Mesenchymal stem cell (in vitro differentiated cells and primary cell): ENCODE results near the gene ZNRD2.
A peak's percentile ranks its signal among the peaks of the same experiment; 100 is the strongest.

Experiments
- DNase-seq: peaks from one replicate; pipeline ENCODE4 v3.0.0-alpha.2; 2013
- H2AFZ ChIP-seq: one replicate; pipeline ENCODE4 v1.6.1; 2013; ENCODE audit warnings: low read depth, mild to moderate bottlenecking, control low read depth, inconsistent platforms, low read length, moderate library complexity
- H2AK5ac ChIP-seq: 2 replicates; pipeline ENCODE4 v1.6.1; 2013; ENCODE audit warnings: low read length, moderate library complexity, mild to moderate bottlenecking, inconsistent platforms; ENCODE audit not compliant: severe bottlenecking
- H2BK120ac ChIP-seq: one replicate; pipeline ENCODE4 v1.6.1; 2013; ENCODE audit warnings: low read depth, mild to moderate bottlenecking, inconsistent platforms, low read length, moderate library complexity
- H2BK12ac ChIP-seq, 2 experiments: one replicate each; pipeline ENCODE4 v1.6.1; 2013; ENCODE audit warnings: inconsistent platforms in 2 of 2, low read length in 2 of 2, mild to moderate bottlenecking in 2 of 2, moderate library complexity in 2 of 2, control low read depth in 1 of 2
- H2BK15ac ChIP-seq: one replicate; pipeline ENCODE4 v1.6.1; 2013; ENCODE audit warnings: mild to moderate bottlenecking, low read depth, inconsistent platforms; ENCODE audit not compliant: poor library complexity, severe bottlenecking
- H2BK5ac ChIP-seq: 2 replicates; pipeline ENCODE4 v1.6.1; 2013; ENCODE audit warnings: low read depth, mild to moderate bottlenecking, low read length, control low read depth, inconsistent platforms; ENCODE audit not compliant: poor library complexity, severe bottlenecking
- H3K14ac ChIP-seq, 2 experiments: one replicate each; pipeline ENCODE4 v1.6.1; 2013; ENCODE audit warnings: inconsistent platforms in 2 of 2, low read length in 2 of 2, control low read depth in 1 of 2, mild to moderate bottlenecking in 1 of 2, moderate library complexity in 1 of 2
- H3K18ac ChIP-seq, 2 experiments: one replicate each; pipeline ENCODE4 v1.6.1; 2013; ENCODE audit warnings: inconsistent platforms in 2 of 2, low read length in 2 of 2, control low read depth in 1 of 2, low read depth in 1 of 2, mild to moderate bottlenecking in 1 of 2
- H3K23ac ChIP-seq, 2 experiments: one replicate each; pipeline ENCODE4 v1.6.1; 2013; ENCODE audit warnings: inconsistent platforms in 2 of 2, low read length in 2 of 2, mild to moderate bottlenecking in 2 of 2, moderate library complexity in 2 of 2, control low read depth in 1 of 2
- H3K27ac ChIP-seq: 2 replicates; pipeline ENCODE4 v1.5.1; 2013; ENCODE audit warnings: mild to moderate bottlenecking, moderate library complexity, low read length, control low read depth, inconsistent platforms; ENCODE audit not compliant: poor library complexity, severe bottlenecking
- H3K27me3 ChIP-seq, 2 experiments: 2 replicates each; pipeline versions ENCODE4 v1.6.1 to v1.7.0; 2013; ENCODE audit warnings: low read length in 2 of 2, mild to moderate bottlenecking in 2 of 2, moderate library complexity in 2 of 2, control low read depth in 1 of 2, inconsistent platforms in 1 of 2; ENCODE audit not compliant: control insufficient read depth in 1 of 2, insufficient read depth in 1 of 2
- H3K36me3 ChIP-seq, 2 experiments: 2 replicates each; pipeline versions ENCODE4 v1.6.1 to v1.7.0; 2013; ENCODE audit warnings: low read length in 2 of 2, control low read depth in 1 of 2, inconsistent platforms in 1 of 2, low read depth in 1 of 2, mild to moderate bottlenecking in 1 of 2; ENCODE audit not compliant: insufficient read depth in 2 of 2, control insufficient read depth in 1 of 2
- H3K4ac ChIP-seq, 2 experiments: one replicate each; pipeline ENCODE4 v1.6.1; 2013; ENCODE audit warnings: inconsistent platforms in 2 of 2, low read length in 2 of 2, mild to moderate bottlenecking in 2 of 2, moderate library complexity in 2 of 2, control low read depth in 1 of 2, low read depth in 1 of 2
- H3K4me1 ChIP-seq: 2 replicates; pipeline ENCODE4 v1.6.1; 2013; ENCODE audit warnings: low read depth, low read length, control low read depth; ENCODE audit not compliant: control insufficient read depth, insufficient read depth
- H3K4me2 ChIP-seq: 2 replicates; pipeline ENCODE4 v1.6.1; 2013; ENCODE audit warnings: low read length, mild to moderate bottlenecking, inconsistent platforms; ENCODE audit not compliant: poor library complexity, severe bottlenecking
- H3K4me3 ChIP-seq, 2 experiments: 2 replicates each; pipeline versions ENCODE4 v1.5.1 to v1.7.0; 2013; ENCODE audit warnings: low read length in 2 of 2, mild to moderate bottlenecking in 2 of 2, control low read depth in 1 of 2, low read depth in 1 of 2; ENCODE audit not compliant: insufficient read depth in 1 of 2
- H3K79me1 ChIP-seq: replicated peaks from 2 replicates; pipeline ENCODE4 v1.6.1; 2013; ENCODE audit warnings: mild to moderate bottlenecking, control low read depth, low read length, inconsistent platforms; ENCODE audit not compliant: poor library complexity, severe bottlenecking
- H3K9ac ChIP-seq: 2 replicates; pipeline ENCODE4 v1.7.0; 2013; ENCODE audit warnings: mild to moderate bottlenecking, low read length, moderate library complexity
- H3K9me3 ChIP-seq: 2 replicates; pipeline ENCODE4 v1.7.0; 2013; ENCODE audit warnings: mild to moderate bottlenecking, low read length; ENCODE audit not compliant: control insufficient read depth
- H4K8ac ChIP-seq: one replicate; pipeline ENCODE4 v1.6.1; 2013; ENCODE audit warnings: inconsistent platforms, mild to moderate bottlenecking, low read length, moderate library complexity
- H4K91ac ChIP-seq: one replicate; pipeline ENCODE4 v1.6.1; 2013; ENCODE audit warnings: mild to moderate bottlenecking, low read length, inconsistent platforms
- WGBS: methylation state at CpG from one replicate; pipeline ENCODE4 v1.1.7; 2013; ENCODE audit warnings: mixed read lengths; 5-methylcytosine and 5-hydroxymethylcytosine counted together

Gene ZNRD2

DNA sequence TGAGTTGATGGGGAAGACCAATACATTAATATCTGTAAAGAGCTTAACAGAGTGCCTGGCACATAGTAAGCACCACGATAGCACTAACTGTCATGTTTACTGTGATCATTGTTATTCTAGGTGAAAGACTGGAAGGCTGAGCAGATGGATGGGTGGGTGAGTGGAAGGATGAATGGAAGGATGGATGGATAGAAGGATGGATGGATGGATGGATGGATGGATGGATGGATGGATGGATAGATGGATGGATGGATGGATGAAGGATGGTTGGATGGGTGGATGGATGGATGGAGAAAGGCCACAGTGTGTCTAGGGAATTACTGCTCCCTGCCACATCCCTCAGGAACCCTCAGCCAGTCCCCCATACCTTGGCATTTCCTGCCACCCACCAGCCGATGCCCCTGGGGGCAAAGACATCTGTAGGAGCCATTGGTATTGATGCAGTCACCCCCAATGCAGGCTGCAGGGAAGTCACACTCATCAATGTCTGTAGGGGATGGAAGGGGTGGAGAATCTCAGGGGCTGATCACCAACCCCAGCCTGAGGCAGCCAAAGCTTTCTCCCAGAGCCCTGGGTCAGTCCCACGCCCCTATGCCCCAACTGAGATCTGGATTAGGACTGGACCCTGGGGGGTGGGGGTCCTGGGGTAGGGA is 27.4 kb upstream of the ZNRD2 start:
- H3K4me3 ChIP-seq: no peak overlapping the region
- H3K23ac ChIP-seq: no peak overlapping the region
- H2AK5ac ChIP-seq: no peak overlapping the region
- no peak overlapping the region for H2BK12ac ChIP-seq
- no peak overlapping the region for H3K4me2 ChIP-seq
- H2BK15ac ChIP-seq: no peak overlapping the region
- H3K79me1 ChIP-seq: peaks cover 3% of the 10 kb centered on the region
- no peak overlapping the region for H3K18ac ChIP-seq
- H3K27ac ChIP-seq: no peak overlapping the region
- over 99% methylated on average over 3 of the region's 3 CpGs for WGBS
- no peak overlapping the region for H3K9ac ChIP-seq
- H3K4me1 ChIP-seq: peaks cover 33% of the 10 kb centered on the region
- no peak overlapping the region for H4K91ac ChIP-seq
- no peak overlapping the region for H2BK5ac ChIP-seq
- H3K4ac ChIP-seq: no peak overlapping the region
- no peak overlapping the region for H3K14ac ChIP-seq
- H3K9me3 ChIP-seq: no peaks in the 10 kb centered on the region
- no peak overlapping the region for H2BK120ac ChIP-seq
- peaks cover 57 to 65% of the 10 kb centered on the region in 2 experiments for H3K36me3 ChIP-seq
- H4K8ac ChIP-seq: no peak overlapping the region
- no peak overlapping the region for H2AFZ ChIP-seq
- no peaks in the 10 kb centered on the region for H3K27me3 ChIP-seq
- no peak for DNase-seq

DNA sequence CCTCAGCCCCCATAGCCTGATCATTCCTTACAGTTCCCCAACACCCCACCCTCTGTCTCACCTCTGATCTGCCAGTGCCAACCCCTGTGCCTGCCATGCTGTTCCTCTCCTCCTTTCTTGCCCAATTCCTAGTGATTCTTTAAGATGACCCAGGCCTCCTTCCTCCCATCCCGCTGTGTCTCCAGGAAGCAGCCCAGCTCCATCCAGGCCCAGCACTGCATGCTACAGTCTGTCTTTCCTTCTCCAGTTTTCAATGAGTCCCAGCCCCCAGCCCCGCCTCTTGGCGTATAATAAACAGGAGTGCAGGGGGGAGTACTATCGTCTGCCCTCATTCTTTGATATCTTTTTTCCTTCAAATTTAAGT is 24.4 kb upstream of the ZNRD2 start:
- no peak overlapping the region for H3K18ac ChIP-seq
- DNase-seq: no peak
- peaks cover 60 to 69% of the 10 kb centered on the region in 2 experiments for H3K36me3 ChIP-seq

DNA sequence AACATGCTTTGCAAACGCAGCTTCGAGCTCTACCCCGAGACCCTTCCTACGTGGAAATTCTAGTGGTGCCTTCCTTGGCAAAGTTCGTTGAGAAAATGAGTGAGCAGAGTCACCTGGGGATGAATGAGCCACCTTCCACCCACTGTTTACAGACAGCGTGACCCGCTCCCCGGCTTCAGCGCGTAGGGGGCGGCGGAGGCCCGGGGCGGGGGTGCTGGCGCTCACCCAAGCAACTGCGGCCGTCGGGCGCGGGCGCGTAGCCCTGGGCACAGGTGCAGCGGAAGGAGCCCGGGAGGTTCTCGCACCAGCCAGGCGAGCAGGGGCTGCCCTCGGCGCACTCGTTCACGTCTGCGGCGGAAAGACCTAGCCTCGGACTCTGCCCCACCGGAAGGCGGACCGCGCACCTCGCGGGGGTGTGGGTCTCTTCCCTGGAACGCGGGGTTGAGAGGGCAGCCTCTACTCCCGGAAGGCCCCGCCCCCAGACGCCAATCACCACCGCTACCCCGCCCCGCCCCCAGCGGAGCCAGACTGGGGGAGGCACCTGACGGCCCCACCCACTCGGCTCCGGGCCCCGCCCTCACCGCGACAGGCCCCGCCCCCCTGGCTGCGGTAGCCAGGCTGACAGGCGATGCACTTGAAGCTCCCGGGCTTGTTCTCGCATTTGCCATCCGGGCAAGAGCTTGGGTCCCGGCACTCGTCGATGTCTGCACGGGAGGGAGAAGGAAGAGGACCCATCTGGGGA is 23.9 kb upstream of the ZNRD2 start:
- H2BK15ac ChIP-seq: no peak overlapping the region

More for the DNA sequence above, 24.4 kb upstream of the ZNRD2 start:
- H3K4me1 ChIP-seq: peaks cover 16% of the 10 kb centered on the region
- no peak overlapping the region for H3K9ac ChIP-seq
- H2AK5ac ChIP-seq: no peak overlapping the region
- 75% methylated on average over 4 of the region's 4 CpGs for WGBS
- no peak overlapping the region for H2BK5ac ChIP-seq
- no peak overlapping the region for H3K27ac ChIP-seq
- H2BK15ac ChIP-seq: no peak overlapping the region
- H3K4ac ChIP-seq: no peak overlapping the region
- H2BK12ac ChIP-seq: no peak overlapping the region
- H3K27me3 ChIP-seq: no peaks in the 10 kb centered on the region
- H2AFZ ChIP-seq: no peak overlapping the region
- no peaks in the 10 kb centered on the region for H3K9me3 ChIP-seq
- no peak overlapping the region for H4K91ac ChIP-seq
- H3K4me2 ChIP-seq: no peak overlapping the region
- H3K14ac ChIP-seq: no peak overlapping the region
- H2BK120ac ChIP-seq: no peak overlapping the region
- no peaks in the 10 kb centered on the region for H3K79me1 ChIP-seq
- H4K8ac ChIP-seq: no peak overlapping the region
- peak overlapping the region in 1 of 2 experiments; percentile 42 for H3K23ac ChIP-seq
- H3K4me3 ChIP-seq: no peak overlapping the region

DNA sequence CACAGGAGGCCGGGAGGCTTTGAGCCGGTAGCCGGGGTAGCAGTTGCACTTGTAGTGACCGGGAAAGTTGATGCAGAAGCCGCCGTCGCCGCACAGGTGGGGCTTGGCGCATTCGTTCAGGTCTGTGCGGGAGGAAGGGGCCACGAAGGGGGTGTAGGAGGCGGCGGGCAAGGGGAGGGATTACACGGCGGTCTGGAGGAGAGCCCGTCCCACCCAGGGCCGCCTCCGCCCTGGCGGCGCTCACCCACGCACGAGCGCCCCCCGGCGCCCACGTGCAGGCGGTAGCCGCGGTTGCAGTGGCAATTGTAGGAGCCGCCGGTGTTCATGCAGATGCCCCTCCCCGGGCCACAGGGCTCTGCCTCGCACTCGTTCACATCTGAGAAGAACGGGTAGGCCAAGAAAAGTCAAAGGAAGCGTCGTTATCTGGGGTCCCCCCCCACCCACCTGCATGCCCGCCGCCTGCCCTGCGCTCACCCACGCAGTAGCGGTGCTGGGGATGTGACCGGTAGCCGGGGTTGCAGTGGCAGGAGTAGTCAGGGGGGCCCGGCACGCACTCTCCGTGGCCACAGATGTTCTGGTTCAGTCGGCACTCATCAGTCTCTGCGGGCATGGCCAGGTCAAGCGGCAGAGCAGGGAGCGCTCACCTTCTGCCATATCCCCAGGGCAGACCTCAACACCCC is 22.7 kb upstream of the ZNRD2 start:
- peak overlapping the region in 1 of 2 experiments; percentile 23 for H3K23ac ChIP-seq
- no peak for DNase-seq
- no peak overlapping the region for H2AK5ac ChIP-seq
- no peak overlapping the region for H3K18ac ChIP-seq
- no peaks in the 10 kb centered on the region for H3K9me3 ChIP-seq
- no peak overlapping the region for H2BK15ac ChIP-seq
- peaks cover 72 to 78% of the 10 kb centered on the region in 2 experiments for H3K36me3 ChIP-seq
- no peak overlapping the region for H3K14ac ChIP-seq
- H3K27ac ChIP-seq: no peak overlapping the region
- H2BK5ac ChIP-seq: no peak overlapping the region
- H3K4ac ChIP-seq: no peak overlapping the region
- H3K79me1 ChIP-seq: peaks cover 4% of the 10 kb centered on the region
- no peak overlapping the region for H2BK12ac ChIP-seq
- 55% methylated on average over 52 of the region's 52 CpGs for WGBS
- no peak overlapping the region for H3K4me3 ChIP-seq
- H3K4me2 ChIP-seq: no peak overlapping the region
- H4K8ac ChIP-seq: no peak overlapping the region
- peaks cover 14% of the 10 kb centered on the region for H3K4me1 ChIP-seq
- H2AFZ ChIP-seq: no peak overlapping the region
- no peak overlapping the region for H3K9ac ChIP-seq
- no peak overlapping the region for H2BK120ac ChIP-seq
- no peaks in the 10 kb centered on the region for H3K27me3 ChIP-seq
- H4K91ac ChIP-seq: no peak overlapping the region

More for the DNA sequence above, 23.9 kb upstream of the ZNRD2 start:
- WGBS: 5% methylated on average over 52 of the region's 64 CpGs
- Histone ChIP-seq H3K23ac (no peak overlapping the region), H3K27me3 (no peaks in the 10 kb centered on the region), H2BK5ac (no peak overlapping the region), H2AK5ac (no peak overlapping the region), H3K4ac (no peak overlapping the region), H3K4me1 (peaks cover 14% of the 10 kb centered on the region), H3K9ac (no peak overlapping the region), H3K4me3 (no peak overlapping the region), H3K79me1 (peaks cover 2% of the 10 kb centered on the region), H2AFZ (no peak overlapping the region), H3K4me2 (peak overlapping the region; percentile 40), H4K8ac (no peak overlapping the region), H3K9me3 (no peaks in the 10 kb centered on the region), H2BK120ac (no peak overlapping the region), H2BK12ac (no peak overlapping the region), H3K14ac (no peak overlapping the region), H4K91ac (no peak overlapping the region), H3K36me3 (peaks cover 61 to 75% of the 10 kb centered on the region in 2 experiments), H3K18ac (no peak overlapping the region), H3K27ac (no peak overlapping the region)
- DNase-seq: peak; percentile 60
